Neural progenitor cell (in vitro differentiated cells): ENCODE data around the gene DDX52. TPM values are rescaled to one million over a fixed set of nuclear protein-coding genes. Genes with fewer than 3 reads are reported as not detected.

Experiments used
- DNase-seq: peaks from one replicate; pipeline ENCODE4 v3.0.0-alpha.2; 2016; ENCODE audit warnings: low spot score
- H2AFZ ChIP-seq: fragments of 200-600 bp; sonication (generic); replicated peaks from 2 replicates; pipeline ENCODE4 v1.6.1; 2016; ENCODE audit warnings: antibody characterized with exemption
- H3F3A ChIP-seq: fragments of 200-600 bp; sonication (generic); 2 replicates; pipeline ENCODE4 v1.6.1; 2016; ENCODE audit warnings: antibody characterized with exemption, low read depth
- H3K27ac ChIP-seq: fragments of 200-600 bp; sonication (generic); 2 replicates; pipeline ENCODE4 v1.5.1; 2016; ENCODE audit warnings: mild to moderate bottlenecking
- H3K27me3 ChIP-seq: fragments of 200-600 bp; sonication (generic); 2 replicates; pipeline ENCODE4 v1.6.1; 2016; ENCODE audit warnings: mild to moderate bottlenecking, moderate library complexity
- H3K36me3 ChIP-seq: fragments of 200-600 bp; sonication (generic); 2 replicates; pipeline ENCODE4 v1.5.1; 2016
- H3K4me1 ChIP-seq: fragments of 200-600 bp; sonication (generic); 2 replicates; pipeline ENCODE4 v1.6.1; 2016; ENCODE audit warnings: mixed run types
- H3K4me2 ChIP-seq: fragments of 200-600 bp; sonication (generic); 2 replicates; pipeline ENCODE4 v1.6.1; 2016
- H3K4me3 ChIP-seq: fragments of 200-600 bp; sonication (generic); 2 replicates; pipeline ENCODE4 v1.5.1; 2016
- H3K79me2 ChIP-seq: fragments of 200-600 bp; sonication (generic); 2 replicates; pipeline ENCODE4 v1.6.1; 2016; ENCODE audit warnings: low read depth
- H3K9ac ChIP-seq: fragments of 200-600 bp; sonication (generic); 2 replicates; pipeline ENCODE4 v1.6.1; 2016
- H3K9me3 ChIP-seq: fragments of 200-600 bp; sonication (generic); 2 replicates; pipeline ENCODE4 v1.5.1; 2016; ENCODE audit warnings: low read depth
- H4K20me1 ChIP-seq: fragments of 200-600 bp; sonication (generic); 2 replicates; pipeline ENCODE4 v1.6.1; 2016; ENCODE audit warnings: low read depth
- H3K27ac Mint-ChIP-seq: 3 replicates; pipeline ENCODE4 v1.8.0; 2021; ENCODE audit warnings: mixed read lengths
- H3K27me3 Mint-ChIP-seq: 2 replicates; pipeline ENCODE4 v1.8.0; 2022; ENCODE audit warnings: low read depth, mild to moderate bottlenecking, inconsistent platforms, moderate library complexity, mixed read lengths; ENCODE audit not compliant: insufficient read depth
- H3K36me3 Mint-ChIP-seq: 3 replicates; pipeline ENCODE4 v1.8.0; 2021; ENCODE audit warnings: mixed read lengths
- H3K4me1 Mint-ChIP-seq: 3 replicates; pipeline ENCODE4 v1.8.0; 2021; ENCODE audit warnings: mixed read lengths
- H3K4me3 Mint-ChIP-seq: 3 replicates; pipeline ENCODE4 v1.8.0; 2021; ENCODE audit warnings: mild to moderate bottlenecking, moderate library complexity, mixed read lengths
- H3K9me3 Mint-ChIP-seq: 3 replicates; pipeline ENCODE4 v1.8.0; 2020; ENCODE audit warnings: mixed read lengths
- CTCF ChIP-seq: fragments of 200-600 bp; sonication (generic); IDR thresholded peaks from 2 replicates; pipeline ENCODE4 v1.5.1; 2017; ENCODE audit warnings: antibody characterized with exemption, mild to moderate bottlenecking
- EZH2 ChIP-seq: fragments of 200-600 bp; sonication (generic); IDR thresholded peaks from 2 replicates; pipeline ENCODE4 v1.6.1; 2017; ENCODE audit warnings: antibody characterized with exemption, mild to moderate bottlenecking, moderate library complexity
- EZH2phosphoT487 ChIP-seq: fragments of 200-600 bp; sonication (generic); IDR thresholded peaks from 2 replicates; pipeline ENCODE4 v1.6.1; 2017; ENCODE audit warnings: antibody characterized with exemption
- total RNA-seq: library from RNA; depleted of rRNA; stranded (reverse); fragments of >200 nt; gene quantifications from 2 replicates; pipeline ENCODE4 v1.2.3, GENCODE V29; 2015; ENCODE audit warnings: low replicate concordance

Gene DDX52
- total RNA-seq, 1 donor from 2014 or later: 55.3 TPM

GRCh38 chr17:37608351-37609169 lies 34.7 kb downstream of the DDX52 start:
- Histone ChIP-seq H3K36me3 (peaks cover 11% of the 10 kb centered on the region), H3K9me3 (no peaks in the 10 kb centered on the region), H2AFZ (peak overlapping the region; percentile 61), H3K27ac (peak overlapping the region; percentile 69), H3K4me3 (peak overlapping the region; percentile 80), H3K27me3 (no peaks in the 10 kb centered on the region), H3K9ac (peak overlapping the region; percentile 59), H3K79me2 (peaks cover 51% of the 10 kb centered on the region), H3K4me1 (peaks cover 6% of the 10 kb centered on the region), H4K20me1 (no peaks in the 10 kb centered on the region), H3K4me2 (peak overlapping the region; percentile 96), H3F3A (peaks cover 40% of the 10 kb centered on the region)
- TF ChIP-seq EZH2 (no peak), CTCF (no peak), EZH2phosphoT487 (no peak)
- Mint-ChIP-seq H3K4me1 (peaks cover 9% of the 10 kb centered on the region), H3K27ac (peak overlapping the region; percentile 89), H3K4me3 (peak overlapping the region; percentile 97), H3K9me3 (peaks cover 9% of the 10 kb centered on the region), H3K36me3 (peaks cover 14% of the 10 kb centered on the region), H3K27me3 (no peaks in the 10 kb centered on the region)
- DNase-seq: peak; percentile 87

- Histone ChIP-seq H3K36me3 (peaks cover 4% of the 10 kb centered on the region), H3K27me3 (no peaks in the 10 kb centered on the region), H3K4me3 (peak overlapping the region; percentile 80), H3K4me2 (peak overlapping the region; percentile 96), H3K9me3 (no peaks in the 10 kb centered on the region), H3K4me1 (peaks cover 6% of the 10 kb centered on the region), H4K20me1 (peaks cover 1% of the 10 kb centered on the region), H2AFZ (peak overlapping the region; percentile 61), H3K9ac (peak overlapping the region; percentile 59), H3F3A (peaks cover 40% of the 10 kb centered on the region), H3K79me2 (peaks cover 59% of the 10 kb centered on the region), H3K27ac (peak overlapping the region; percentile 69)
- peaks cover 11% of the 10 kb centered on the region for H3K9me3 Mint-ChIP-seq
- no peak overlapping the region for H3K27ac Mint-ChIP-seq
- DNase-seq: peak; percentile 2
- peaks cover 9% of the 10 kb centered on the region for H3K4me1 Mint-ChIP-seq
- peak overlapping the region; percentile 97 for H3K4me3 Mint-ChIP-seq
- no peaks in the 10 kb centered on the region for H3K27me3 Mint-ChIP-seq
- peaks cover 17% of the 10 kb centered on the region for H3K36me3 Mint-ChIP-seq
- TF ChIP-seq CTCF (no peak), EZH2 (no peak), EZH2phosphoT487 (no peak)
Measured at GRCh38 chr17:37607637-37608331, 35.5 kb downstream of the DDX52 start.

- H3K4me3 Mint-ChIP-seq: no peak overlapping the region
- peaks cover 73% of the 10 kb centered on the region for H3K79me2 ChIP-seq
Measured at GRCh38 chr17:37605813-37606505, 37.3 kb downstream of the DDX52 start.

More at GRCh38 chr17:37605813-37606505, 37.3 kb downstream of the DDX52 start:
- H3F3A ChIP-seq: peaks cover 37% of the 10 kb centered on the region
- H3K4me2 ChIP-seq: no peak overlapping the region
- H3K9me3 ChIP-seq: no peaks in the 10 kb centered on the region
- Mint-ChIP-seq H3K36me3 (peaks cover 21% of the 10 kb centered on the region), H3K27ac (no peak overlapping the region), H3K9me3 (peaks cover 15% of the 10 kb centered on the region), H3K4me1 (peaks cover 9% of the 10 kb centered on the region), H3K27me3 (no peaks in the 10 kb centered on the region)
- peaks cover 6% of the 10 kb centered on the region for H3K4me1 ChIP-seq
- H3K27me3 ChIP-seq: no peaks in the 10 kb centered on the region
- H2AFZ ChIP-seq: no peak overlapping the region
- TF ChIP-seq EZH2 (no peak), CTCF (no peak), EZH2phosphoT487 (no peak)
- H4K20me1 ChIP-seq: peaks cover 4% of the 10 kb centered on the region
- H3K27ac ChIP-seq: no peak overlapping the region
- no peak for DNase-seq
- H3K9ac ChIP-seq: no peak overlapping the region
- H3K36me3 ChIP-seq: no peaks in the 10 kb centered on the region
- H3K4me3 ChIP-seq: no peak overlapping the region
